HG03460 (cell line): ENCODE data around the gene ARCN1.

Source experiments
- ATAC-seq: cut with Tn5 transposase; IDR thresholded peaks from one replicate; pipeline ENCODE4 v1.9.1; 2021; ENCODE audit not compliant: unreplicated experiment

The ARCN1 gene

GRCh38 chr11:118620529-118621070 is 48.4 kb downstream of the ARCN1 start:
- ATAC-seq, result no peak

GRCh38 chr11:118621071-118621783 is 49.0 kb downstream of the ARCN1 start:
- ATAC-seq, result no peak

- no peak for ATAC-seq
Observed at GRCh38 chr11:118621784-118622375, 49.7 kb downstream of the ARCN1 start.

GRCh38 chr11:118622376-118623268 is 50.4 kb downstream of the ARCN1 start:
- no peak for ATAC-seq

- ATAC-seq, result no peak
Observed at GRCh38 chr11:118623269-118623655, 51.1 kb downstream of the ARCN1 start.

GRCh38 chr11:118625036-118625690 is 53.0 kb downstream of the ARCN1 start:
- no peak for ATAC-seq

GRCh38 chr11:118625976-118626375 is 53.8 kb downstream of the ARCN1 start:
- ATAC-seq, result no peak

- ATAC-seq, result no peak
Observed at GRCh38 chr11:118627566-118627965, 55.4 kb downstream of the ARCN1 start.

- no peak for ATAC-seq
Observed at GRCh38 chr11:118628031-118628430, 55.8 kb downstream of the ARCN1 start.

GRCh38 chr11:118628432-118628831 is 56.2 kb downstream of the ARCN1 start:
- no peak for ATAC-seq

GRCh38 chr11:118628861-118629549 is 56.8 kb downstream of the ARCN1 start:
- no peak for ATAC-seq

- no peak for ATAC-seq
Observed at GRCh38 chr11:118629761-118630661, 57.8 kb downstream of the ARCN1 start.

GRCh38 chr11:118631142-118631909 is 59.1 kb downstream of the ARCN1 start:
- ATAC-seq, result no peak

- no peak for ATAC-seq
Observed at GRCh38 chr11:118632577-118633318, 60.5 kb downstream of the ARCN1 start.

GRCh38 chr11:118633319-118633690 is 61.1 kb downstream of the ARCN1 start:
- ATAC-seq, result no peak

- no peak for ATAC-seq
Observed at GRCh38 chr11:118633979-118634378, 61.8 kb downstream of the ARCN1 start.

- ATAC-seq, result no peak
Observed at GRCh38 chr11:118634431-118635236, 62.4 kb downstream of the ARCN1 start.
